Right lobe of liver (tissue), 4 donors: ENCODE results near the gene CLPTM1L.

Source experiments
- POLR2A ChIP-seq: fragments of 450-650 bp; IDR thresholded peaks from one replicate; pipeline ENCODE4 v1.6.1; 2017; ENCODE audit warnings: antibody characterized with exemption, mild to moderate bottlenecking
- TF ChIP-seq, protein P1 (sequence below), 4 donors: fragments of 200-600 bp in 3 of 4; fragments of 450-650 bp in 1 of 4; IDR thresholded peaks; one replicate each; pipeline versions ENCODE4 v1.5.1 to v1.8.0; 2016 to 2022; ENCODE audit warnings: antibody characterized with exemption in 4 of 4, mild to moderate bottlenecking in 2 of 4
- donor health status: DM: no; HTN: no; CAD: no.
- donor health status: DM: no; HTN: no; CAD: no.
- donor health status: DM: no; HTN: yes; CAD: no.

- TF ChIP-seq, protein P1, sequence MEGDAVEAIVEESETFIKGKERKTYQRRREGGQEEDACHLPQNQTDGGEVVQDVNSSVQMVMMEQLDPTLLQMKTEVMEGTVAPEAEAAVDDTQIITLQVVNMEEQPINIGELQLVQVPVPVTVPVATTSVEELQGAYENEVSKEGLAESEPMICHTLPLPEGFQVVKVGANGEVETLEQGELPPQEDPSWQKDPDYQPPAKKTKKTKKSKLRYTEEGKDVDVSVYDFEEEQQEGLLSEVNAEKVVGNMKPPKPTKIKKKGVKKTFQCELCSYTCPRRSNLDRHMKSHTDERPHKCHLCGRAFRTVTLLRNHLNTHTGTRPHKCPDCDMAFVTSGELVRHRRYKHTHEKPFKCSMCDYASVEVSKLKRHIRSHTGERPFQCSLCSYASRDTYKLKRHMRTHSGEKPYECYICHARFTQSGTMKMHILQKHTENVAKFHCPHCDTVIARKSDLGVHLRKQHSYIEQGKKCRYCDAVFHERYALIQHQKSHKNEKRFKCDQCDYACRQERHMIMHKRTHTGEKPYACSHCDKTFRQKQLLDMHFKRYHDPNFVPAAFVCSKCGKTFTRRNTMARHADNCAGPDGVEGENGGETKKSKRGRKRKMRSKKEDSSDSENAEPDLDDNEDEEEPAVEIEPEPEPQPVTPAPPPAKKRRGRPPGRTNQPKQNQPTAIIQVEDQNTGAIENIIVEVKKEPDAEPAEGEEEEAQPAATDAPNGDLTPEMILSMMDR (IDR thresholded peaks at IDR 0.05): no peak
- TF ChIP-seq POLR2A: no peak
Measured at GRCh38 chr5:1294835-1295649, 49.9 kb downstream of the CLPTM1L start, which contains the start of gene TERT.
